Effector memory CD8-positive, alpha-beta T cell (primary cell): ENCODE measurements around the gene EXOC2.

Experiments
- ATAC-seq: fragments of 150-1000 bp; cut with Tn5 transposase; replicated peaks from 2 replicates; pipeline ENCODE4 v1.10.0; 2021; ENCODE audit warnings: mild to moderate bottlenecking, moderate library complexity
- DNase-seq, 3 experiments: peaks; one replicate each; pipeline ENCODE4 v3.0.0; 2021
- H3K27ac Mint-ChIP-seq, 2 donors: one replicate each; pipeline ENCODE4 v1.8.0; 2022; ENCODE audit warnings: mild to moderate bottlenecking in 2 of 2, mixed read lengths in 2 of 2, moderate library complexity in 2 of 2
- H3K27me3 Mint-ChIP-seq, 2 donors: one replicate each; pipeline ENCODE4 v1.8.0; 2022; ENCODE audit warnings: mixed read lengths in 2 of 2
- H3K36me3 Mint-ChIP-seq: one replicate; pipeline ENCODE4 v1.8.0; 2022; ENCODE audit warnings: mild to moderate bottlenecking, moderate library complexity, mixed read lengths; ENCODE audit not compliant: insufficient read depth
- H3K4me1 Mint-ChIP-seq, 2 donors: one replicate each; pipeline ENCODE4 v1.8.0; 2022; ENCODE audit warnings: low read depth in 2 of 2, mixed read lengths in 2 of 2
- H3K4me3 Mint-ChIP-seq, 2 donors: one replicate each; pipeline ENCODE4 v1.8.0; 2022; ENCODE audit warnings: mild to moderate bottlenecking in 2 of 2, mixed read lengths in 2 of 2, moderate library complexity in 2 of 2
- H3K9me3 Mint-ChIP-seq, 2 donors: one replicate each; pipeline ENCODE4 v1.8.0; 2022; ENCODE audit warnings: mixed read lengths in 2 of 2

Gene EXOC2

GRCh38 chr6:656460-657252 is 36.3 kb downstream of the EXOC2 start, which contains the start of gene HUS1B:
HUS1B (minus strand) TSS chr6:657100; CDS start chr6:656944, 156 bp downstream.
- no peaks in the 10 kb centered on the region for H3K27me3 Mint-ChIP-seq
- peaks cover 0 to 2% of the 10 kb centered on the region in 2 donors for H3K9me3 Mint-ChIP-seq
- peak within 1 kb of the TSS in 1 of 2 donors; percentile 86 for H3K27ac Mint-ChIP-seq
- ATAC-seq (no peak), DNase-seq (no peak)
- H3K4me1 Mint-ChIP-seq, result peaks cover 38 to 53% of the 10 kb centered on the region in 2 donors
- H3K4me3 Mint-ChIP-seq, result no peak within 1 kb of the TSS
- peaks cover 12% of the 10 kb centered on the region for H3K36me3 Mint-ChIP-seq

GRCh38 chr6:654136-654535 is 38.8 kb downstream of the EXOC2 start:
- Mint-ChIP-seq H3K9me3 (peaks cover 0 to 2% of the 10 kb centered on the region in 2 donors), H3K27me3 (no peaks in the 10 kb centered on the region), H3K4me1 (peaks cover 18 to 32% of the 10 kb centered on the region in 2 donors), H3K27ac (no peak overlapping the region), H3K36me3 (peaks cover 8% of the 10 kb centered on the region), H3K4me3 (no peak overlapping the region)
- ATAC-seq (no peak), DNase-seq (no peak)

GRCh38 chr6:652865-653264 is 40.1 kb downstream of the EXOC2 start:
- Mint-ChIP-seq H3K27me3 (no peaks in the 10 kb centered on the region), H3K9me3 (peaks cover 0 to 2% of the 10 kb centered on the region in 2 donors), H3K4me3 (no peak overlapping the region), H3K36me3 (peaks cover 5% of the 10 kb centered on the region), H3K4me1 (peaks cover 14 to 23% of the 10 kb centered on the region in 2 donors), H3K27ac (peak overlapping the region in 1 of 2 donors; percentile 52)
- DNase-seq (no peak), ATAC-seq (no peak)

- Mint-ChIP-seq H3K36me3 (no peaks in the 10 kb centered on the region), H3K9me3 (peaks cover 0 to 2% of the 10 kb centered on the region in 2 donors), H3K4me3 (no peak overlapping the region), H3K4me1 (peaks cover 22 to 36% of the 10 kb centered on the region in 2 donors), H3K27ac (no peak overlapping the region), H3K27me3 (no peaks in the 10 kb centered on the region)
- ATAC-seq (no peak), DNase-seq (no peak)
Observed at GRCh38 chr6:650098-650497, 42.8 kb downstream of the EXOC2 start.

GRCh38 chr6:642805-643204 is 50.1 kb downstream of the EXOC2 start:
- Mint-ChIP-seq H3K9me3 (no peaks in the 10 kb centered on the region), H3K4me3 (no peak overlapping the region), H3K27ac (no peak overlapping the region), H3K36me3 (no peaks in the 10 kb centered on the region), H3K27me3 (no peaks in the 10 kb centered on the region), H3K4me1 (peaks cover 30 to 58% of the 10 kb centered on the region in 2 donors)
- DNase-seq, result no peak
- ATAC-seq, result no peak

- Mint-ChIP-seq H3K27me3 (no peaks in the 10 kb centered on the region), H3K9me3 (no peaks in the 10 kb centered on the region), H3K4me3 (no peak overlapping the region), H3K27ac (peak overlapping the region in 1 of 2 donors; percentile 29), H3K36me3 (peaks cover 12% of the 10 kb centered on the region), H3K4me1 (peaks cover 28 to 55% of the 10 kb centered on the region in 2 donors)
- no peak for DNase-seq
- ATAC-seq, result no peak
Observed at GRCh38 chr6:641225-641985, 51.5 kb downstream of the EXOC2 start.

- peaks cover 12 to 28% of the 10 kb centered on the region in 2 donors for H3K4me1 Mint-ChIP-seq
- H3K4me3 Mint-ChIP-seq, result no peak overlapping the region
- DNase-seq, result no peak
- no peaks in the 10 kb centered on the region for H3K9me3 Mint-ChIP-seq
- H3K27me3 Mint-ChIP-seq, result no peaks in the 10 kb centered on the region
- no peak for ATAC-seq
- H3K27ac Mint-ChIP-seq, result no peak overlapping the region
- peaks cover 36% of the 10 kb centered on the region for H3K36me3 Mint-ChIP-seq
Observed at GRCh38 chr6:636488-636887, 56.5 kb downstream of the EXOC2 start.

GRCh38 chr6:635233-635632 is 57.7 kb downstream of the EXOC2 start:
- Mint-ChIP-seq H3K27me3 (no peaks in the 10 kb centered on the region), H3K4me3 (no peak overlapping the region), H3K27ac (no peak overlapping the region), H3K4me1 (peaks cover 12 to 18% of the 10 kb centered on the region in 2 donors), H3K36me3 (peaks cover 36% of the 10 kb centered on the region), H3K9me3 (no peaks in the 10 kb centered on the region)
- DNase-seq (no peak), ATAC-seq (no peak)

GRCh38 chr6:633611-634010 is 59.3 kb downstream of the EXOC2 start:
- Mint-ChIP-seq H3K27me3 (no peaks in the 10 kb centered on the region), H3K36me3 (peaks cover 36% of the 10 kb centered on the region), H3K9me3 (no peaks in the 10 kb centered on the region), H3K27ac (no peak overlapping the region), H3K4me3 (no peak overlapping the region), H3K4me1 (peaks cover 8 to 16% of the 10 kb centered on the region in 2 donors)
- DNase-seq (no peak), ATAC-seq (no peak)

- peak overlapping the region in 1 of 2 donors; percentile 90 for H3K27ac Mint-ChIP-seq
- no peaks in the 10 kb centered on the region for H3K27me3 Mint-ChIP-seq
- peaks cover 27% of the 10 kb centered on the region for H3K36me3 Mint-ChIP-seq
- DNase-seq (no peak), ATAC-seq (no peak)
- H3K4me3 Mint-ChIP-seq, result no peak overlapping the region
- peaks cover 7 to 11% of the 10 kb centered on the region in 2 donors for H3K4me1 Mint-ChIP-seq
- H3K9me3 Mint-ChIP-seq, result no peaks in the 10 kb centered on the region
Observed at GRCh38 chr6:628766-629165, 64.2 kb downstream of the EXOC2 start.

GRCh38 chr6:626236-626635 is 66.7 kb downstream of the EXOC2 start:
- Mint-ChIP-seq H3K4me1 (peaks cover 7 to 10% of the 10 kb centered on the region in 2 donors), H3K27ac (peak overlapping the region in 1 of 2 donors; percentile 49), H3K9me3 (no peaks in the 10 kb centered on the region), H3K4me3 (no peak overlapping the region), H3K36me3 (peaks cover 23% of the 10 kb centered on the region), H3K27me3 (no peaks in the 10 kb centered on the region)
- no peak for DNase-seq
- no peak for ATAC-seq

GRCh38 chr6:624979-625378 is 68.0 kb downstream of the EXOC2 start:
- Mint-ChIP-seq H3K27ac (no peak overlapping the region), H3K4me3 (no peak overlapping the region), H3K4me1 (peaks cover 13 to 14% of the 10 kb centered on the region in 2 donors), H3K9me3 (no peaks in the 10 kb centered on the region), H3K27me3 (no peaks in the 10 kb centered on the region), H3K36me3 (peaks cover 23% of the 10 kb centered on the region)
- ATAC-seq (no peak), DNase-seq (no peak)

GRCh38 chr6:622462-622861 is 70.5 kb downstream of the EXOC2 start:
- Mint-ChIP-seq H3K4me3 (no peak overlapping the region), H3K36me3 (peaks cover 28% of the 10 kb centered on the region), H3K9me3 (no peaks in the 10 kb centered on the region), H3K4me1 (peaks cover 9 to 13% of the 10 kb centered on the region in 2 donors), H3K27ac (no peak overlapping the region), H3K27me3 (no peaks in the 10 kb centered on the region)
- DNase-seq (no peak), ATAC-seq (no peak)
